GM12864 (cell line): ENCODE measurements around the gene MBNL2.

ENCODE experiments used
- DNase-seq: peaks from one replicate; pipeline ENCODE4 v3.0.0-alpha.2; 2011; ENCODE audit warnings: low read depth
- H3K4me3 ChIP-seq: 2 replicates; pipeline ENCODE4 v1.5.1; 2011; ENCODE audit warnings: mild to moderate bottlenecking, low read depth, low read length, control low read depth
- CTCF ChIP-seq: IDR thresholded peaks from 2 replicates; pipeline ENCODE4 v1.5.1; 2011; ENCODE audit warnings: low read depth, mild to moderate bottlenecking, moderate library complexity, low read length, control low read depth, inconsistent platforms; ENCODE audit errors: missing control alignments

The MBNL2 gene

GRCh38 chr13:97332742-97333141 is 110.6 kb downstream of the MBNL2 start:
- no peak for TF ChIP-seq CTCF
- DNase-seq, result no peak
- no peak overlapping the region for H3K4me3 ChIP-seq

- no peak overlapping the region for H3K4me3 ChIP-seq
- TF ChIP-seq CTCF, result no peak
- no peak for DNase-seq
Observed at GRCh38 chr13:97333983-97334382, 111.8 kb downstream of the MBNL2 start.

GRCh38 chr13:97334690-97335089 is 112.6 kb downstream of the MBNL2 start:
- DNase-seq, result no peak
- TF ChIP-seq CTCF, result no peak
- H3K4me3 ChIP-seq, result no peak overlapping the region

GRCh38 chr13:97335488-97336134 is 113.5 kb downstream of the MBNL2 start:
- no peak overlapping the region for H3K4me3 ChIP-seq
- DNase-seq, result no peak
- TF ChIP-seq CTCF, result no peak

- no peak for DNase-seq
- TF ChIP-seq CTCF, result no peak
- H3K4me3 ChIP-seq, result no peak overlapping the region
Observed at GRCh38 chr13:97337985-97338499, 115.9 kb downstream of the MBNL2 start.

- no peak overlapping the region for H3K4me3 ChIP-seq
- DNase-seq, result no peak
- no peak for TF ChIP-seq CTCF
Observed at GRCh38 chr13:97338571-97338970, 116.4 kb downstream of the MBNL2 start.
